ENCODE results near the gene FARS2.

The FARS2 gene

DNA sequence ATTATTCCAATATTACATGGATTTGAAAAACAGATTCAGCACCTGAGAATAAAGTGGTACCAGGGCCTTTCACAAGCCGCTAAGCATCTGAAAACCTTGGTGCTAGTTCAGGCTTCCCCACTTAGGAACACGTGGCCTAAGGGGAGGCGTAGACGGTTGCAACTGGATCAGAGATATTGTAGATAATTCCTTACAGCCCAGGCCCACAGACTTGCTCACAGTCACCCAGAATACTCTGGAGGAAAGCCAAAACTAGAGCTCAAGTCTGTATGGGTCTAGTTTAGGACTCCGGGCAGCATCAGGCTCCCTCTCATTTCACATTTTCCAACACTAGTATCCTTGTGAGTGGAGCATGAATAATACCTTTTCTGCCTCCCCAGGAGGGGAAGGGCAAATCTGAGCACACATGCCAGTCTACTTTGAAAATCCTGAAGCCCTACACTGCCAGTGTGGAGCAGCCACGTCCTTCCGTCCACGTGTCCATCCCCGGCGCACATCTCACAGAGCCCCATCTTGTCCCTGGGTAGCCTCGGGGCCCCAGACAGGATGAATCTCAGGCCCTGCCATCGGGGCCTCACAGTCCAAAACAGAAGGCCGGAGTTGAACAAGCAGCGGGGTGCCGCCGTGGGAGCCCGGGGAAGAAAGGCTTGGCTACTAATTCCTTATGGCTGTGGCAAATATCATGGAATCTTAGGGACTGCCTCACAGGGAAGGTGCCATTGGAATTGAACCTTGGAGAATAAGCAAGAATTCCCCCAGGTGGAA is 446.1 kb downstream of the FARS2 start:
- Histone ChIP-seq H3K9ac (ENCODE audit: low read depth, low read length) (no peak overlapping the region), H3K36me3 (ENCODE audit: control insufficient read depth, insufficient read depth, low read length) (no peaks in the 10 kb centered on the region), H3K27me3 (ENCODE audit: control insufficient read depth, insufficient read depth, low read length) (no peaks in the 10 kb centered on the region), H3K9me3 (ENCODE audit: control insufficient read depth, insufficient read depth, low read length) (no peaks in the 10 kb centered on the region), H3K4me1 (ENCODE audit: control insufficient read depth, insufficient read depth, low read length) (no peaks in the 10 kb centered on the region), H3K4me3 (ENCODE audit: low read depth, low read length) (no peak overlapping the region)

DNA sequence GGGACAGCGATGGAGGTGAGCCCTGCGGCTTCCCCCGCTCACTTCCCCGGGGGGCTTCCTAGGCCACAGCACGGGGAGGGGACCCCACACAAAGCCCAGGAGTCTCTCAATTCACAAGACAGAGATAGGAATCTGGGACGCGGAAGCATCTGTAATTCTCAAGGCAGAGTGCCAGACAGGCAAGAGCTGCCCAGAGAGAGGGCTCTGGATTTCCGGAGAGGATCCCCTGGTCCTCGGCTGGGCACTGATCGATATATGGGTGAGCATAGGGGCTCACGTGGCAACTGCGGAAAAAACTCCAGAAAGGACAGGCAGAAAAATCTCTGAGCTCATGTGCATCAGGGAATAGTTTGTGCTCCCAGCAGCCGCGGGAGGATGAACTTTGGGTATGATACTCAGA is 449.2 kb downstream of the FARS2 start:
- no peaks in the 10 kb centered on the region for H3K36me3 ChIP-seq (ENCODE audit: control insufficient read depth, insufficient read depth, low read length)
- H3K4me3 ChIP-seq (ENCODE audit: low read depth, low read length) = no peak overlapping the region
- no peaks in the 10 kb centered on the region for H3K9me3 ChIP-seq (ENCODE audit: control insufficient read depth, insufficient read depth, low read length)
- no peaks in the 10 kb centered on the region for H3K27me3 ChIP-seq (ENCODE audit: control insufficient read depth, insufficient read depth, low read length)
- peaks cover 16% of the 10 kb centered on the region for H3K4me1 ChIP-seq (ENCODE audit: control insufficient read depth, insufficient read depth, low read length)
- H3K9ac ChIP-seq (ENCODE audit: low read depth, low read length) = no peak overlapping the region

DNA sequence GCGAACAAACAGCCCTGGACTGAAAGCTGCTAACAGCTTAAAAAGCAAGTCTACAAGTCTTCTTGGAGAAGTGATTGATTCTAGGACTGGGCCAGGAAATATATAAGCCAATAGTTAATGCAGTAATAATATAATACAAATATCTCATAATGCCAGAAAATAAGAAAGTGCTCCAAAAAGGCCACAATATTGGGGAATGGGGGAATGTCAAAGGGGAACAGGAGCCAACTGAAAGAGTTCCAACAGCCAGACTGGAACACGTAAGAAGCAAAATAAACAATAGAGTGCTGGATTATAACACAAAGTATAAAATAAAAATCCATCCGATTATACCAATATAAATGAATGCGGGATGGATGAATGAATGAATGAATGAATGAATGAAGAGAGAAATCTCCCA is 449.6 kb downstream of the FARS2 start:
- H3K27me3 ChIP-seq (ENCODE audit: control insufficient read depth, insufficient read depth, low read length) = no peaks in the 10 kb centered on the region
- no peak overlapping the region for H3K4me3 ChIP-seq (ENCODE audit: low read depth, low read length)
- no peak overlapping the region for H3K9ac ChIP-seq (ENCODE audit: low read depth, low read length)
- H3K9me3 ChIP-seq (ENCODE audit: control insufficient read depth, insufficient read depth, low read length) = no peaks in the 10 kb centered on the region
- no peaks in the 10 kb centered on the region for H3K36me3 ChIP-seq (ENCODE audit: control insufficient read depth, insufficient read depth, low read length)
- H3K4me1 ChIP-seq (ENCODE audit: control insufficient read depth, insufficient read depth, low read length) = peaks cover 16% of the 10 kb centered on the region

DNA sequence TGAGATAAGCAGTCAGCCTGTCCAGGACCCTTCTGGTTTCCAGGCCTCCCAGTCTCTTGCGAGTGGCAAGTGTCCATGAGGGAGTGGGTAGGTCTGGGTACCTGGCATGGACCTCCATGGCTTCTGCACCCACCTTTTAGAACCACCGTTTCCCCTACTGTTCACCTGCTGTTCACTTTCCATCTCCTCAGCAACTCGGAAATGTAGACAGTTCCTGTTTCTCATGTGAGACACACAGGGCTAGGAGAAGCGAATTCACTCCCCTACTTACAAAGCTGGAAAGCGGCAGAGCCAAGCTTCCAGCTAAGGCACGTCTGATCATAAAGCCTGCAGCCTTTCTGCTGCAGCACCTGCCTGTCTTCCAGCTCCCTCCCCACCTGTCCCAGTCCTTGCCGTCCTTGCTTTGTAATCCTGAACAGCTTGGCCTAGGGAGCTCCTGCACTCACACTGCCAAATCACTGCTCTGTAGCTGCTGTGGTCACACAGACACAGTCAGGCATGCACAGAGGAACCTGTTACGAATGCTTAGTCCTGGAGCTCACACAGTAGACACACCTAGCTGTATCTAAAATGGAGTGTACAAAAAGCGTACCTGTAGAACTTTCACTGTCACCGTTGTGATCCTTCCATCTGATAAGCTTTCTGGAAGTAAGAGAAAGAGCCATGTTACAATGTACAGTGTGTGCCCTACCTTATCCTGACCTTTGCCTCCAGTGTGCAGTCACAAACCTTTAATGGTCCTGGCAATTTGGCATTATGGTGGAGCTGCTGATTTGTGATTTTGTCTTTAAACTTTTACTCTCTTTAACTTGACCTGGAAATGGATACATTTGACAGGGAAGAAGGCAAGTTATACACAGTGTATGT is 451.3 kb downstream of the FARS2 start:
- peaks cover 4% of the 10 kb centered on the region for H3K9me3 ChIP-seq (ENCODE audit: control insufficient read depth, insufficient read depth, low read length)
- no peak overlapping the region for H3K9ac ChIP-seq (ENCODE audit: low read depth, low read length)
- H3K4me3 ChIP-seq (ENCODE audit: low read depth, low read length) = no peak overlapping the region
- H3K27me3 ChIP-seq (ENCODE audit: control insufficient read depth, insufficient read depth, low read length) = no peaks in the 10 kb centered on the region
- peaks cover 16% of the 10 kb centered on the region for H3K4me1 ChIP-seq (ENCODE audit: control insufficient read depth, insufficient read depth, low read length)
- no peaks in the 10 kb centered on the region for H3K36me3 ChIP-seq (ENCODE audit: control insufficient read depth, insufficient read depth, low read length)

DNA sequence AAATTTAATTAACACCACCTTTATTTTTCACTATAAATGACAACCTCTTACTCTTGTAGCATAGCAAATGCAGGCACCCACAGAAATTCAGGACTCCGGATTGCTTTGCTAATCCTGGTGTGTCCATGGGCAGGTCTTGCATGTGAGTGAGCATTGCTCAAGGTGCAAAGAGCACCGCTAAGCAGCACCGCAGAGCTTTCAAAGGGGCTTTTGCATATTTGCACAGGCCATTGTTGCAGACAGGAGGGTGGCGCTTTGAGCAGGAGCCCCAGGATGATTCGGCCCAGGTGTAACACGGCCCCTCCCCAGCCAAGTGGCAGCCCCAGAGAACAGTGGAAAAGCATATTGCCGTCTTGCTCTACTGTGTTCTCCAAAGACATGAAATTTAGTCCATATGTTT is 452.2 kb downstream of the FARS2 start:
- Histone ChIP-seq H3K4me3 (ENCODE audit: low read depth, low read length) (no peak overlapping the region), H3K27me3 (ENCODE audit: control insufficient read depth, insufficient read depth, low read length) (no peaks in the 10 kb centered on the region), H3K9ac (ENCODE audit: low read depth, low read length) (no peak overlapping the region), H3K9me3 (ENCODE audit: control insufficient read depth, insufficient read depth, low read length) (peaks cover 4% of the 10 kb centered on the region), H3K36me3 (ENCODE audit: control insufficient read depth, insufficient read depth, low read length) (no peaks in the 10 kb centered on the region), H3K4me1 (ENCODE audit: control insufficient read depth, insufficient read depth, low read length) (peaks cover 16% of the 10 kb centered on the region)

DNA sequence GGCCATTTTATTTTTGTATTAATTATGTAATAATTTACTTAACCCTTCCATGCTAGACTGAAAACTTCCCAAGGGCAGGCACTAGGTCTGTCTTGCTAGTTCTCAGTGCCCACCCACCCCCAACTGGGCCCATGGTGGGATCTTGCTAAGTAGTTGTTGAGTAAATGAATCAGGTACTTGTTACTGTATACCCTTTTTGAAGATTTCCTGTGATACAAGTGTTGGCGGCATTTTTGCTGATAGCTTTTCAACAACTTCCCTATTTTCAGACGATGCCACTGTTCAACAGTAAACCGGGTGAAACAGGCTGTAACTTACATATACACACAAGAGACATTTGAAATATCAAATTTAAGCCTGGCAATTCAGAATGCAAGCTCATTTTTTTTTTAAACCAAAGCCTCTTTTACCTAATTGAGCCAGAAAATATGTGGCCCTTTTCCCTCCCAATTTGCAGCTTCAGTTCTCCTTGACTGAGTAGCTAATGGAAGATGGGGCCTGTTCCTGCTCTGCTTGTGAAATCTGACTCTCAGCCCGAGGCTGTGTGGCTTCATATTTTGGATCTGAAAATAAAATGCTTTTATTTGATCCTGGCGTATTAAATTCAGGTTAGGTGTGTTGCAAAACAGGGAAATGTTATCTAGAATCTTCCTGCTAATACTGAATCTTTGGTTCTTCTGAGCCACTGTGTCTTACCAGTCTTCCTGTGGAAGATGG is 457.1 kb downstream of the FARS2 start:
- H3K27me3 ChIP-seq (ENCODE audit: control insufficient read depth, insufficient read depth, low read length) = no peaks in the 10 kb centered on the region
- no peak overlapping the region for H3K4me3 ChIP-seq (ENCODE audit: low read depth, low read length)
- H3K36me3 ChIP-seq (ENCODE audit: control insufficient read depth, insufficient read depth, low read length) = no peaks in the 10 kb centered on the region
- peaks cover 11% of the 10 kb centered on the region for H3K4me1 ChIP-seq (ENCODE audit: control insufficient read depth, insufficient read depth, low read length)
- no peak overlapping the region for H3K9ac ChIP-seq (ENCODE audit: low read depth, low read length)
- peaks cover 4% of the 10 kb centered on the region for H3K9me3 ChIP-seq (ENCODE audit: control insufficient read depth, insufficient read depth, low read length)

DNA sequence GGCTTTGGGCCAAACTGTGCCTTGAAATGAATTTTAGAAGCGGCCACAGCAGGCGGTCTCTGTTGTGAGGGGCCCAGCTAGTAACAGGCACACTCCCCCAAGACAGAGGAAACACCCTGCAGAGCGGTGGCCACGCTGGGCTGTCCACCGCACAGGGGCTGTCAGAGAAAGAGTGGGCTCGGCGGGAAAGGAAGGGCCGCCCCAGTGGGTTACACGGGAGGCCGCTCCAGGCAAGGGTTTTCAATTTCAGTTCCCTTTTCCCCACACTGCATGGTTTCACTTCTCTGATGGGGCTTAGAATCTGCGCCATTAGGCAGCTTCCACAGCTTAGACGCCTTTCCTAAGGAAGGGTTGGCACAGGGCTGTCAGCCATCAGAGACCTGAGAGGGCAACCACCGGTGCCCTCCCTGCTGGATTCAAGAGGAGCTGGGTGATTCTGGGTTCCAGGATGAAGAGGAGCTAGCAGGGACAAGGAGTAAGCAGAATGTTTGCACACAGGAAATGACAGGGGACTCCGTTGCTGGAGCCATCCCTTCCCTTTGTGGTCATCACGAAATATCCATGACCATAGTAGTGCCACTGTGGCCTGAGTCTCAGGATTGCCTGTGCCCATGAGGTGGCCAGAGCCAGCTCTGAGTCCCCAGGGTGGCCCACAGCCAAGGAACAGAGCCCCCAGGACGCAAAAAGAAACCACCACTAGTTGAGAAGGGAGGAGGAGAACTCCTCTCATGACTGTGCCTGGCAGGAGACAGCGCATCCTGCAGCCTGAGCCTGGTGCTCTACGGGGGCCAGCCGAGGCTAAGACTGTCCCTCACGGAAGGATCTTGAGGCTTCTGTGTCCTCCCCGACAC is 462.8 kb downstream of the FARS2 start:
- Histone ChIP-seq H3K4me1 (ENCODE audit: control insufficient read depth, insufficient read depth, low read length) (peaks cover 4% of the 10 kb centered on the region), H3K36me3 (ENCODE audit: control insufficient read depth, insufficient read depth, low read length) (no peaks in the 10 kb centered on the region), H3K9ac (ENCODE audit: low read depth, low read length) (no peak overlapping the region), H3K27me3 (ENCODE audit: control insufficient read depth, insufficient read depth, low read length) (no peaks in the 10 kb centered on the region), H3K4me3 (ENCODE audit: low read depth, low read length) (no peak overlapping the region), H3K9me3 (ENCODE audit: control insufficient read depth, insufficient read depth, low read length) (no peaks in the 10 kb centered on the region)

DNA sequence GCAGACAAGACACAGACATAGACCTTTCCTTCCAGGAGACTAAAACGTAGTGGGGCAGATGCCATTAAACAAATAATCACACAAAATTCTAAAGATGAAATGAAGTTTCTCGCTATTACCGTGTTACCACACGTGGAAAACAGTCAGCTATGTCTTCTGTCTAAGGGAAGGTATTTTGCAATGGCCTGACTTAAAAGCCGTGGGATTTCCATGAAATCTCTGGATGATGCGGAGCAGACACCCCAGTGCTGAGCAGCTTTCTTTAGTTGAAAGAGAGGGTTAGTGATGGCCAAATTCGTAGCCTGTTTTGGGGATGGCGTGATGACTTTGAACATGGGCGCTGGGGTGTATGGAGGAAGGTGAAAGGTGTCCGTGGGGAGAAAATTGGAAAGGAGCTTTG is 463.6 kb downstream of the FARS2 start:
- no peaks in the 10 kb centered on the region for H3K9me3 ChIP-seq (ENCODE audit: control insufficient read depth, insufficient read depth, low read length)
- no peak overlapping the region for H3K4me3 ChIP-seq (ENCODE audit: low read depth, low read length)
- H3K27me3 ChIP-seq (ENCODE audit: control insufficient read depth, insufficient read depth, low read length) = no peaks in the 10 kb centered on the region
- H3K9ac ChIP-seq (ENCODE audit: low read depth, low read length) = no peak overlapping the region
- H3K4me1 ChIP-seq (ENCODE audit: control insufficient read depth, insufficient read depth, low read length) = peaks cover 4% of the 10 kb centered on the region
- H3K36me3 ChIP-seq (ENCODE audit: control insufficient read depth, insufficient read depth, low read length) = no peaks in the 10 kb centered on the region

DNA sequence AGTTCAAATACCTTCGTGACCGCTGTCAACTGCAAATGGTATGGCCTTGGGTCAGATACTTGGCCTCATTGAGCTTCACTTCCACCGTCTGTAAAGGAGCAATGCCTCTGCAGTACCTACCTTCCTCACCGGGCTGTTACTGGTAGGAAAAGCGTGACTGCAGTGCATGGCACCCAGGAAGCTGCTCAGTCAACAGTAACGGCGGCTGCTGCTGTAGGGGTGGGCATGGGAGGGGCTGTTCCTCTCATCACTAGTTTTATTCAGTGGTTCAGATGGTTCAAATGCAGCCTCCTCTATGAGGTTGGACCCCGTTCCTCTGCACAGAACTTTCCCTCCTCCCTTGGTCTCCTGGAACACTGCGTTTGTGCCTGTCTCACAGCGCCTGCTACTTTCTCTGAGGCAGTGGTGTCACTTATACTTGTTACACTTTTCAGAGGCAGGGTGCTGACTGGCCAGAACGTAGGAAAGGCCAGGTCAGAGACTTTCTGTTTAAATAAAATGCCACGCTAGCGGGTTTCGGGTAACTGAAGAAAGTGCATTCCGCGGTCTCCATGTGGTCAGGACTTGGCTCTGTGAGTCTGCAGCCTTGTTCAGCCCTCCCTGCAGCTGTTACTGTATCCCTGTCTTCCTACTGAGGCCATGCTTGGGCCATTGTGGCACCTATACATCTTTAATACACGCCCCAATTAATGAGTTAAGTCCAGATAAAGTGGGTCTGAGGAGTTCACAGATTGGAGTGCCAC is 465.8 kb downstream of the FARS2 start:
- Histone ChIP-seq H3K9ac (ENCODE audit: low read depth, low read length) (no peak overlapping the region), H3K9me3 (ENCODE audit: control insufficient read depth, insufficient read depth, low read length) (no peaks in the 10 kb centered on the region), H3K36me3 (ENCODE audit: control insufficient read depth, insufficient read depth, low read length) (no peaks in the 10 kb centered on the region), H3K4me3 (ENCODE audit: low read depth, low read length) (no peak overlapping the region), H3K27me3 (ENCODE audit: control insufficient read depth, insufficient read depth, low read length) (no peaks in the 10 kb centered on the region), H3K4me1 (ENCODE audit: control insufficient read depth, insufficient read depth, low read length) (peaks cover 4% of the 10 kb centered on the region)

DNA sequence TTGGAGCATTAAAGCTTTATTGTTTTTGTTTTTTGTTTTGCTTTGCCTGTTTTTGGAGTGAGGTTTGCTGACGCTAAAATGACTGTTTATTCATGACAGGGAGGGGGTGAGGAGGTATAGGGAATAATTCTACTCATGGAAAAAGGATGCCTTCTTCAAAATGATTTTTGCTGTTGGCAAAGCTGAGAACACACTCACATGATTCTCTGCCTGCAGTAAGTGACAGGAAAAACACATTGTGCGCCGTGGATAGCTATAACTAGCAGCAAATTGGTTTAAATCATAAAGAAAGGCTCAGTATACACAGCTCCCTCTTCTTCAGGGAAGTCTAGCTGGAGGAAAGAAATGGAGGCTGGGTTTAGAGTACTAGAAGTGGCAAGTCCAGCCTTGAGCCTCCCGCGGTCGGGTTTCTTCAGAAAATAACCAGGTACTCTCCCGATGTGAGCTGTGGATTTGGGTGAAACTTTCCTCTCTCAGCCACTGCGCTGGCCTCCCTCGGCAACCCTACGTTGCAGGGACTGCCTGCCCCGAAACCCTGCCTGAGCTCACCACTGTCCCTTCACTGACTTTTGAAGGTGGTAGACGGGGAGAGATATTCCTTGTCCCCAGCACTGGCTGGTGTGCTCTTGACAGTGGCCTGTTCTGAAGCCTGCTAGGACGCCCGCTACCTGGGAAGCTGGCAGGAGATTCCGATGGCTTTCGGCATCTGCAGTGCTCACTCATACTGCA is 467.2 kb downstream of the FARS2 start:
- H3K36me3 ChIP-seq (ENCODE audit: control insufficient read depth, insufficient read depth, low read length) = no peaks in the 10 kb centered on the region
- H3K9me3 ChIP-seq (ENCODE audit: control insufficient read depth, insufficient read depth, low read length) = no peaks in the 10 kb centered on the region
- H3K9ac ChIP-seq (ENCODE audit: low read depth, low read length) = no peak overlapping the region
- H3K27me3 ChIP-seq (ENCODE audit: control insufficient read depth, insufficient read depth, low read length) = no peaks in the 10 kb centered on the region
- peaks cover 1% of the 10 kb centered on the region for H3K4me1 ChIP-seq (ENCODE audit: control insufficient read depth, insufficient read depth, low read length)
- H3K4me3 ChIP-seq (ENCODE audit: low read depth, low read length) = no peak overlapping the region
